ENCODE data around the gene TGFA.
"Not testable (repeated sequence)": the region's sequence is repeated elsewhere in the genome, so short reads cannot be mapped to it uniquely, and the experiment has no call there.

TGFA gene

GRCh38 chr2:70466647-70467046, 87.0 kb downstream of the TGFA start:
- H3K27ac ChIP-seq (ENCODE audit: extremely low read depth, low read depth, low read length); H3K36me3 ChIP-seq (ENCODE audit: control insufficient read depth in 2 of 2, insufficient read depth in 1 of 2, low read length in 2 of 2); H3K4me1 ChIP-seq (ENCODE audit: control insufficient read depth, insufficient read depth, low read length); CTCF ChIA-PET; H3K4me3 ChIP-seq (ENCODE audit: low read depth, low read length); H3K9me3 ChIP-seq (ENCODE audit: control insufficient read depth, insufficient read depth, low read depth, low read length); POLR2A ChIA-PET: not testable (repeated sequence)
- TF ChIP-seq ZNF146 (tag by site-specific recombination; IDR thresholded peaks at IDR 0.05), result peak; percentile 71

- TF ChIP-seq MYNN (tag by site-specific recombination; IDR thresholded peaks at IDR 0.05; ENCODE audit: borderline replicate concordance), result no peak
- no peak for TF ChIP-seq ZBTB20 (tag by site-specific recombination; IDR thresholded peaks at IDR 0.05)
- TF ChIP-seq ZNF175 (tag by site-specific recombination; IDR thresholded peaks at IDR 0.05), result no peak
- no peak for TF ChIP-seq ZNF174 (tag by site-specific recombination; IDR thresholded peaks at IDR 0.05)
- TF ChIP-seq KLF9 (tag by site-specific recombination; IDR thresholded peaks at IDR 0.05; ENCODE audit: low read depth), result no peak
- no peak for TF ChIP-seq SP3 (tag by site-specific recombination; IDR thresholded peaks at IDR 0.05)
- no peak for TF ChIP-seq ZNF433 (tag by site-specific recombination; IDR thresholded peaks at IDR 0.05; ENCODE audit: low read depth)
- no peak for TF ChIP-seq ZNF354C (tag by site-specific recombination; IDR thresholded peaks at IDR 0.05; ENCODE audit: borderline replicate concordance, low read depth)
- TF ChIP-seq ZNF24 (tag by site-specific recombination; IDR thresholded peaks at IDR 0.05), result no peak
- TF ChIP-seq ZNF114 (tag by site-specific recombination; IDR thresholded peaks at IDR 0.05), result no peak
- no peak for TF ChIP-seq OVOL3 (tag by site-specific recombination; IDR thresholded peaks at IDR 0.05)
- TF ChIP-seq ZNF398 (tag by site-specific recombination; IDR thresholded peaks at IDR 0.05), result no peak
- no peak for TF ChIP-seq ZNF549 (tag by site-specific recombination; IDR thresholded peaks at IDR 0.05)
- no peak for TF ChIP-seq RBAK (tag by site-specific recombination; IDR thresholded peaks at IDR 0.05)
- no peak for TF ChIP-seq BCL6B (tag by site-specific recombination; IDR thresholded peaks at IDR 0.05)
- CTCF ChIA-PET, result no interaction called here
- H3K36me3 ChIP-seq (ENCODE audit: control insufficient read depth in 2 of 2, insufficient read depth in 1 of 2, low read length in 2 of 2), result no peaks in the 10 kb centered on the region
- POLR2A ChIA-PET, result no interaction called here
- no peak overlapping the region for H3K27ac ChIP-seq (ENCODE audit: extremely low read depth, low read depth, low read length)
- H3K9me3 ChIP-seq (ENCODE audit: control insufficient read depth, insufficient read depth, low read depth, low read length), result no peaks in the 10 kb centered on the region
- no peak overlapping the region for H3K4me3 ChIP-seq (ENCODE audit: low read depth, low read length)
- no peaks in the 10 kb centered on the region for H3K4me1 ChIP-seq (ENCODE audit: control insufficient read depth, insufficient read depth, low read length)
Measured at GRCh38 chr2:70463997-70464396, 89.6 kb downstream of the TGFA start.

GRCh38 chr2:70463581-70463980, 90.0 kb downstream of the TGFA start:
- ChIA-PET CTCF (no interaction called here), POLR2A (no interaction called here)
- Histone ChIP-seq H3K4me3 (ENCODE audit: low read depth, low read length) (no peak overlapping the region), H3K9me3 (ENCODE audit: control insufficient read depth, insufficient read depth, low read depth, low read length) (no peaks in the 10 kb centered on the region), H3K36me3 (ENCODE audit: control insufficient read depth in 2 of 2, insufficient read depth in 1 of 2, low read length in 2 of 2) (no peaks in the 10 kb centered on the region), H3K27ac (ENCODE audit: extremely low read depth, low read depth, low read length) (no peak overlapping the region), H3K4me1 (ENCODE audit: control insufficient read depth, insufficient read depth, low read length) (no peaks in the 10 kb centered on the region)
- TF ChIP-seq ZBTB7A (tag by site-specific recombination; IDR thresholded peaks at IDR 0.05; ENCODE audit: low read depth) (no peak), ZNF175 (tag by site-specific recombination; IDR thresholded peaks at IDR 0.05) (no peak), ZNF366 (tag by site-specific recombination; conservative IDR thresholded peaks at IDR 0.05) (no peak), ZSCAN5A (tag by site-specific recombination; IDR thresholded peaks at IDR 0.05) (no peak), ZNF423 (tag by site-specific recombination; IDR thresholded peaks at IDR 0.05) (no peak), ZNF704 (tag by site-specific recombination; IDR thresholded peaks at IDR 0.05) (no peak), BCL6B (tag by site-specific recombination; IDR thresholded peaks at IDR 0.05) (no peak), ZNF792 (tag by site-specific recombination; IDR thresholded peaks at IDR 0.05) (no peak), ZBTB11 (tag by site-specific recombination; conservative IDR thresholded peaks at IDR 0.05; ENCODE audit: low read depth) (no peak)

Data from HEK293 (cell line).